SKM-1 treated with dmso at 0.1 percent for 144 hours (cell line): Measurements from ENCODE around the gene SRD5A1.

Experiments
- DNase-seq: peaks from one replicate; lab custom pipeline; 2025; ENCODE audit not compliant: unreplicated experiment; lab: John Stamatoyannopoulos, UW

SRD5A1 gene

GRCh38 chr5:6723816-6724300 lies 90.6 kb downstream of the SRD5A1 start:
- no peak for DNase-seq
